HEK293T (cell line): Measurements from ENCODE around the gene NRXN2.

Experiments used
- CTCF ChIA-PET: fragments of 350-600 bp; formaldehyde crosslinking; extraction: SDS; loops from one replicate; lab custom pipeline; 2021; ENCODE audit warnings: antibody characterized with exemption, inconsistent platforms; lab: Yijun Ruan, JAX
- POLR2A ChIA-PET: fragments of 350-600 bp; formaldehyde crosslinking; extraction: SDS; loops from one replicate; lab custom pipeline; 2020; ENCODE audit warnings: antibody characterized with exemption, inconsistent platforms; lab: Yijun Ruan, JAX
- DNase-seq: peaks from one replicate; pipeline ENCODE4 v3.0.0; 2012; ENCODE audit warnings: mixed read lengths; ENCODE audit errors: extremely low spot score
- ARNT ChIP-seq: fragments of 450-650 bp; IDR thresholded peaks from 2 replicates; pipeline ENCODE4 v1.6.1; 2017; ENCODE audit warnings: mild to moderate bottlenecking
- BHLHE40 ChIP-seq: fragments of 450-650 bp; IDR thresholded peaks from 2 replicates; pipeline ENCODE4 v1.6.1; 2016; ENCODE audit warnings: mild to moderate bottlenecking, moderate library complexity, borderline replicate concordance
- CTBP1 ChIP-seq: fragments of 450-650 bp; IDR thresholded peaks from 2 replicates; pipeline ENCODE4 v1.6.1; 2016; ENCODE audit warnings: borderline replicate concordance
- ELF4 ChIP-seq: fragments of 450-650 bp; IDR thresholded peaks from 2 replicates; pipeline ENCODE4 v1.6.1; 2017; ENCODE audit warnings: antibody characterized with exemption
- FOXA1 ChIP-seq: fragments of 450-650 bp; IDR thresholded peaks from 2 replicates; pipeline ENCODE4 v1.6.1; 2016; ENCODE audit warnings: mild to moderate bottlenecking
- FOXK2 ChIP-seq: fragments of 450-650 bp; IDR thresholded peaks from 2 replicates; pipeline ENCODE4 v1.6.1; 2016; ENCODE audit warnings: mild to moderate bottlenecking
- FOXM1 ChIP-seq: fragments of 450-650 bp; IDR thresholded peaks from 2 replicates; pipeline ENCODE4 v1.6.1; 2017; ENCODE audit warnings: mild to moderate bottlenecking, borderline replicate concordance
- HDGF ChIP-seq: fragments of 450-650 bp; IDR thresholded peaks from 2 replicates; pipeline ENCODE4 v1.6.1; 2017; ENCODE audit warnings: antibody characterized with exemption, borderline replicate concordance
- L3MBTL2 ChIP-seq: fragments of 450-650 bp; conservative IDR thresholded peaks from 2 replicates; pipeline ENCODE4 v1.6.1; 2016; ENCODE audit warnings: mild to moderate bottlenecking
- LEF1 ChIP-seq: fragments of 450-650 bp; IDR thresholded peaks from 2 replicates; pipeline ENCODE4 v1.6.1; 2017; ENCODE audit warnings: mild to moderate bottlenecking, borderline replicate concordance
- NFRKB ChIP-seq: fragments of 450-650 bp; IDR thresholded peaks from 2 replicates; pipeline ENCODE4 v1.6.1; 2016; ENCODE audit warnings: mild to moderate bottlenecking, moderate library complexity
- PKNOX1 ChIP-seq: fragments of 450-650 bp; IDR thresholded peaks from 2 replicates; pipeline ENCODE4 v1.6.1; 2016
- SP1 ChIP-seq: fragments of 450-650 bp; IDR thresholded peaks from 2 replicates; pipeline ENCODE4 v1.6.1; 2017
- SUZ12 ChIP-seq: fragments of 450-650 bp; IDR thresholded peaks from 2 replicates; pipeline ENCODE4 v1.6.1; 2016; ENCODE audit warnings: mild to moderate bottlenecking
- TARDBP ChIP-seq: fragments of 450-650 bp; IDR thresholded peaks from 2 replicates; pipeline ENCODE4 v1.6.1; 2016
- ZNF384 ChIP-seq: fragments of 450-650 bp; IDR thresholded peaks from 2 replicates; pipeline ENCODE4 v1.6.1; 2016

The NRXN2 gene

GRCh38 chr11:64759722-64760719, 37.0 kb upstream of the NRXN2 start, which contains the start of gene PYGM:
TSS of gene PYGM (minus strand) at chr11:64759974. CDS start at chr11:64759898, 76 bp downstream.
- TF ChIP-seq FOXK2, result no peak
- no peak for TF ChIP-seq BHLHE40
- no peak for TF ChIP-seq SP1
- no peak for TF ChIP-seq PKNOX1
- no peak for TF ChIP-seq FOXA1
- no peak for TF ChIP-seq NFRKB
- TF ChIP-seq LEF1, result no peak
- TF ChIP-seq ELF4, result no peak
- no peak for TF ChIP-seq CTBP1
- no peak for TF ChIP-seq SUZ12
- no peak for TF ChIP-seq ZNF384
- no peak for TF ChIP-seq L3MBTL2
- TF ChIP-seq TARDBP, result no peak
- no peak for TF ChIP-seq FOXM1
- no peak for TF ChIP-seq HDGF
- no peak for TF ChIP-seq ARNT
- CTCF ChIA-PET, result interaction anchor here (0.9 to 2.4 kb wide), 4 partner anchors 13 to 27 kb away, joined by 4 to 7 read pairs (median 6); partner anchors contain the start of gene RASGRP2
- POLR2A ChIA-PET, result interaction anchor here (1.2 to 1.4 kb wide), 3 partner anchors 16 to 71 kb away, joined by 3 to 9 read pairs (median 5); partner anchors contain the start of genes RASGRP2 and SF1
- no peak for DNase-seq

DNA sequence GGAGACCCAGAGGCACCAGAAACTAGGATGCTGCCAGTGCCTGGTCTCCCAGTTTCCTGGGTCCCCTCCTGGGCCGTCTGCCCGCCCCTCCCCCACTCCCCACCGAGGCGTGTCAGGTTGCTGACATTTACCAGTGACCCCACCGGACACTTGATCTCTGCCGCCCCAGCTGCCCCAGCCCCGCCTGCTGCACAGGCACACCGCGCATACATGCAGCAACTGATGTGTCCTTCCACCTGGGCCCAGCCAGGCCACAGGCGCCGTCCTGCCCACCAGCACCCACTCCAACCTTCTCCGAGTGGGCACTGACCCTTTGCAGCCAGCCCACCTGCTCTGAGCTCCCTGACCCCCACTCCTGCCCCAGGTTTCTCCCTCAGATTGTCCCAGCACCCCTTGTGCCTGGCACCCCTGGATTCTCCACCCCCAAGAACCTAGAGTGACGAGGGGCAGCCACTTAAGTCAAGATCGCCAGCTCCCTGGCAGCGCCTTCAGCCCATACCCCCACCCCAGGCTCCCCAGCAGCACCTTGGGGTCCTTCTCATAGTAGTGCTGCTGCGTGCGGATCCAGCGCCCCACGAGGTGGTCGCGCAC, 36.2 kb upstream of the NRXN2 start:
- TF ChIP-seq HDGF, result no peak
- DNase-seq, result no peak
- POLR2A ChIA-PET, result interaction anchor here (1.2 to 1.4 kb wide), 2 partner anchors 19 to 71 kb away, joined by 3 to 5 read pairs; partner anchors contain the start of gene SF1
- CTCF ChIA-PET, result interaction anchor here (2.0 to 2.4 kb wide), 2 partner anchors 12 to 15 kb away, joined by 7 read pairs; partner anchors contain the start of gene RASGRP2

DNA sequence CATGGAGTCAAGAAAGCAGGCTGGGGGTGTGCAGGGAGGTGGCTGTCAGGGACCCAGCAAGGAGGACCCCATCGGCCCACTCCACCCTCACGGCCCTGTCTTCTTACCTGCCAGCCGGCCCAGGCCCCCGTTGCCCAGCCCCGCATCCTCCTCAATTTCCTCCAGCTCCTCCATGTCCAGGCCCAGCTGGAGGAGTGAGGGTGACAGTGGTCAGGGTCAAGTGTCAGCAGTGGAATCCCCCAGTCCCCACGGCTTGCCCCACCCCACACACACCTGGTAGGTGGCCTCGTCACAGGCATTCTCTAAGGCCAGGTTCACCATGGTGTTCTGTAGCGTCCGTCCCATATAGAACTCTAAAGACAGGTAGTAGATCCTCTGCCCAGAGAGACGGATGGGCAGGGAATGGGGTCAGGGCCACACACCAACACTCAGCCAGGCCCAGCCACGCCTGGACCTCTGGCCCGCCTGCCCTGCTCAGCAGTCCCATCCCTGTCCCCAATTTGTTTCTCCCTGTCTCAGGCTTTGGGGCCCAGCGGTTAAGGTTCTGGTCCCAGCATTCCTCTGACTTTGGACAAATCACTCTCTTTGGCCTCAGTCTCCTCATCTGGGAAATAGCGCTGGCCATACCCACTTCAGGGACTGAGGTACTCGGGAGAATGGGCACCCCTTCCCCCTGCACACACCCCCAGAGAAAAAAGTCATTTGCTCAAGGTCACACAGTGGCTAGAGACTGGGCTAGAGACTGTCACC, 35.5 kb upstream of the NRXN2 start:
- DNase-seq, result no peak
- POLR2A ChIA-PET, result no interaction called here
- CTCF ChIA-PET, result no interaction called here
- TF ChIP-seq ZNF384 (no peak), FOXM1 (no peak), ELF4 (no peak), TARDBP (no peak), SUZ12 (no peak), BHLHE40 (no peak), HDGF (no peak), NFRKB (no peak), PKNOX1 (no peak), CTBP1 (no peak), LEF1 (no peak), ARNT (no peak), SP1 (no peak), FOXK2 (no peak), L3MBTL2 (no peak), FOXA1 (no peak)

GRCh38 chr11:64757549-64758329, 34.7 kb upstream of the NRXN2 start:
- no peak for DNase-seq
- ChIA-PET POLR2A (no interaction called here), CTCF (no interaction called here)
- TF ChIP-seq SUZ12, result no peak
- no peak for TF ChIP-seq TARDBP
- no peak for TF ChIP-seq FOXM1
- TF ChIP-seq PKNOX1, result no peak
- TF ChIP-seq CTBP1, result no peak
- no peak for TF ChIP-seq LEF1
- TF ChIP-seq NFRKB, result no peak
- TF ChIP-seq ELF4, result no peak
- no peak for TF ChIP-seq ZNF384
- no peak for TF ChIP-seq L3MBTL2
- TF ChIP-seq SP1, result no peak
- TF ChIP-seq HDGF, result no peak
- TF ChIP-seq FOXA1, result no peak
- no peak for TF ChIP-seq FOXK2
